D341Med (cell line): ENCODE results near the gene UBE2U.
A peak's percentile ranks its signal among the peaks of the same experiment; 100 is the strongest.
"Not testable (repeated sequence)": the region's sequence is repeated elsewhere in the genome, so short reads cannot be mapped to it uniquely, and the experiment has no call there.

Experiments
- DNase-seq: peaks from one replicate; pipeline ENCODE4 v3.0.0; 2012; ENCODE audit warnings: low spot score

UBE2U gene

GRCh38 chr1:64241069-64241468, 37.6 kb downstream of the UBE2U start:
- DNase-seq, result no peak

GRCh38 chr1:64242895-64243756, 39.7 kb downstream of the UBE2U start:
- peak; percentile 27 for DNase-seq

- DNase-seq, result no peak
Observed at GRCh38 chr1:64243757-64244080, 40.3 kb downstream of the UBE2U start.

GRCh38 chr1:64245495-64245894, 42.1 kb downstream of the UBE2U start:
- no peak for DNase-seq

GRCh38 chr1:64246294-64246917, 43.0 kb downstream of the UBE2U start:
- DNase-seq, result no peak

GRCh38 chr1:64248065-64248464, 44.6 kb downstream of the UBE2U start:
- DNase-seq, result no peak

GRCh38 chr1:64250472-64250871, 47.0 kb downstream of the UBE2U start:
- DNase-seq, result not testable (repeated sequence)

GRCh38 chr1:64251971-64252370, 48.5 kb downstream of the UBE2U start:
- DNase-seq, result no peak

- DNase-seq, result not testable (repeated sequence)
Observed at GRCh38 chr1:64257233-64257632, 53.8 kb downstream of the UBE2U start.

- DNase-seq, result not testable (repeated sequence)
Observed at GRCh38 chr1:64258444-64258843, 55.0 kb downstream of the UBE2U start.

GRCh38 chr1:64263335-64263734, 59.9 kb downstream of the UBE2U start:
- DNase-seq, result no peak

- DNase-seq, result no peak
Observed at GRCh38 chr1:64263856-64264255, 60.4 kb downstream of the UBE2U start.

- DNase-seq, result no peak
Observed at GRCh38 chr1:64265141-64265540, 61.7 kb downstream of the UBE2U start.

GRCh38 chr1:64266991-64267390, 63.6 kb downstream of the UBE2U start:
- no peak for DNase-seq

- peak; percentile 62 for DNase-seq
Observed at GRCh38 chr1:64268653-64269557, 65.5 kb downstream of the UBE2U start.

GRCh38 chr1:64269558-64269884, 66.1 kb downstream of the UBE2U start:
- no peak for DNase-seq

GRCh38 chr1:64280001-64280400, 76.6 kb downstream of the UBE2U start:
- no peak for DNase-seq

GRCh38 chr1:64282351-64282750, 78.9 kb downstream of the UBE2U start:
- peak; percentile 27 for DNase-seq

GRCh38 chr1:64287071-64287470, 83.6 kb downstream of the UBE2U start:
- DNase-seq, result no peak

- no peak for DNase-seq
Observed at GRCh38 chr1:64290420-64290819, 87.0 kb downstream of the UBE2U start.

- no peak for DNase-seq
Observed at GRCh38 chr1:64291931-64292330, 88.5 kb downstream of the UBE2U start.

GRCh38 chr1:64292399-64292798, 89.0 kb downstream of the UBE2U start:
- no peak for DNase-seq

- DNase-seq, result no peak
Observed at GRCh38 chr1:64293820-64294219, 90.4 kb downstream of the UBE2U start.
